H1 (cell line): ENCODE results near the gene AHDC1. TPM values are rescaled to one million over a fixed set of nuclear protein-coding genes. Genes with fewer than 3 reads are reported as not detected.

Experiments used
- CTCF ChIA-PET: fragments of 300-600 bp; sonication (Branson Sonifier 250); formaldehyde crosslinking; loops from one replicate; lab custom pipeline; 2021; ENCODE audit not compliant: partially characterized antibody; lab: Charles Lee
- POLR2A ChIA-PET: fragments of 300-600 bp; sonication (Branson Sonifier 250); formaldehyde crosslinking; loops from one replicate; lab custom pipeline; 2021; ENCODE audit warnings: inconsistent platforms; ENCODE audit not compliant: partially characterized antibody; lab: Charles Lee
- DNase-seq, 2 experiments: peaks; one replicate each; pipeline versions ENCODE4 v3.0.0 to v3.0.0-alpha.2; 2010 to 2022; ENCODE audit warnings: low spot score in 2 of 2, low read depth in 1 of 2, mixed read lengths in 1 of 2
- FAIRE-seq: peaks from 2 replicates; lab custom pipeline; 2011; peaks lifted over from hg19 to GRCh38; lab: Jason Lieb, UNC
- H2AFZ ChIP-seq: 2 replicates; pipeline ENCODE4 v1.8.1; 2012; ENCODE audit warnings: low read length, inconsistent platforms
- H2AK5ac ChIP-seq: 2 replicates; pipeline ENCODE4 v1.6.1; 2013; ENCODE audit warnings: low read depth, low read length
- H2BK120ac ChIP-seq: replicated peaks from 2 replicates; pipeline ENCODE3; 2013; ENCODE audit warnings: low read depth, low read length, inconsistent platforms
- H2BK12ac ChIP-seq: 2 replicates; pipeline ENCODE4 v1.6.1; 2013; ENCODE audit warnings: low read depth, low read length
- H2BK15ac ChIP-seq: 2 replicates; pipeline ENCODE4 v1.6.1; 2013; ENCODE audit warnings: low read length
- H2BK20ac ChIP-seq: 2 replicates; pipeline ENCODE4 v1.6.1; 2013; ENCODE audit warnings: low read length
- H2BK5ac ChIP-seq: 2 replicates; pipeline ENCODE4 v1.6.1; 2013; ENCODE audit warnings: low read depth, low read length
- H3K14ac ChIP-seq: 2 replicates; pipeline ENCODE4 v1.6.1; 2013; ENCODE audit warnings: inconsistent platforms; ENCODE audit not compliant: insufficient read length
- H3K18ac ChIP-seq: 2 replicates; pipeline ENCODE4 v1.6.1; 2013; ENCODE audit warnings: low read length; ENCODE audit errors: extremely low read depth
- H3K23ac ChIP-seq: 2 replicates; pipeline ENCODE4 v1.6.1; 2013; ENCODE audit warnings: inconsistent platforms; ENCODE audit not compliant: insufficient read length
- H3K23me2 ChIP-seq: 2 replicates; pipeline ENCODE4 v1.6.1; 2013; ENCODE audit warnings: low read depth, low read length
- H3K27ac ChIP-seq: 2 replicates; pipeline ENCODE4 v1.6.1; 2011; ENCODE audit warnings: low read depth, low read length, inconsistent platforms
- H3K27me3 ChIP-seq, 4 experiments: replicated peaks in 1 of 4; 1 replicate in 1 of 4; 2 replicates in 3 of 4; pipeline versions ENCODE4 v1.6.1 to v1.8.1; 2011 to 2013; ENCODE audit warnings: low read length in 3 of 4, mild to moderate bottlenecking in 3 of 4, inconsistent platforms in 2 of 4, mixed read lengths in 2 of 4, moderate library complexity in 1 of 4; ENCODE audit not compliant: control insufficient read depth in 3 of 4, insufficient read depth in 3 of 4; ENCODE audit errors: extremely low read depth in 1 of 4
- H3K36me3 ChIP-seq, 4 experiments: 2 replicates each; pipeline versions ENCODE4 v1.6.1 to v1.8.1; 2011 to 2013; ENCODE audit warnings: mild to moderate bottlenecking in 4 of 4, low read length in 3 of 4, moderate library complexity in 2 of 4, control low read depth in 1 of 4, inconsistent platforms in 1 of 4; ENCODE audit not compliant: insufficient read depth in 4 of 4, control insufficient read depth in 2 of 4
- H3K4ac ChIP-seq: replicated peaks from 2 replicates; pipeline ENCODE3; 2013; ENCODE audit warnings: low read length, low read depth, mixed read lengths, inconsistent platforms; ENCODE audit not compliant: insufficient read length
- H3K4me1 ChIP-seq, 4 experiments: replicated peaks in 1 of 4; 1 replicate in 1 of 4; 2 replicates in 3 of 4; pipeline versions ENCODE4 v1.6.1 to v1.8.1; 2011 to 2013; ENCODE audit warnings: low read length in 3 of 4, inconsistent platforms in 2 of 4, mixed read lengths in 1 of 4; ENCODE audit not compliant: insufficient read depth in 4 of 4, control insufficient read depth in 3 of 4
- H3K4me2 ChIP-seq, 2 experiments: 2 replicates each; pipeline versions ENCODE4 v1.6.1 to v1.8.1; 2011 to 2013; ENCODE audit warnings: low read depth in 2 of 2, low read length in 2 of 2, control low read depth in 1 of 2, inconsistent platforms in 1 of 2, mild to moderate bottlenecking in 1 of 2; ENCODE audit not compliant: insufficient read depth in 1 of 2
- H3K4me3 ChIP-seq, 4 experiments: fragments of 200-600, 300-600 bp in 1 of 4; sonication (generic), shearing (Covaris generic), sonication (Bioruptor Twin) in 1 of 4; 2 replicates each; pipeline versions ENCODE4 v1.5.1 to v1.8.1; 2011 to 2016; ENCODE audit warnings: low read length in 4 of 4, low read depth in 3 of 4, control low read depth in 2 of 4, inconsistent platforms in 2 of 4, mild to moderate bottlenecking in 2 of 4, mixed read lengths in 1 of 4, moderate library complexity in 1 of 4; ENCODE audit not compliant: insufficient read depth in 2 of 4; ENCODE audit errors: extremely low read depth in 1 of 4
- H3K56ac ChIP-seq: replicated peaks from 2 replicates; pipeline ENCODE3; 2013; ENCODE audit warnings: low read depth, mild to moderate bottlenecking, mixed read lengths, low read length, inconsistent platforms; ENCODE audit not compliant: insufficient read length
- H3K79me1 ChIP-seq: 2 replicates; pipeline ENCODE4 v1.6.1; 2013; ENCODE audit warnings: low read depth, low read length, control low read depth
- H3K79me2 ChIP-seq, 2 experiments: 2 replicates each; pipeline versions ENCODE4 v1.6.1 to v1.8.1; 2012 to 2013; ENCODE audit warnings: low read length in 2 of 2, mild to moderate bottlenecking in 2 of 2, inconsistent platforms in 1 of 2; ENCODE audit not compliant: insufficient read depth in 2 of 2, control insufficient read depth in 1 of 2
- H3K9ac ChIP-seq, 4 experiments: replicated peaks in 1 of 4; 1 replicate in 1 of 4; 2 replicates in 3 of 4; pipeline versions ENCODE4 v1.6.1 to v1.8.1; 2011 to 2013; ENCODE audit warnings: low read depth in 3 of 4, low read length in 3 of 4, control low read depth in 2 of 4, mild to moderate bottlenecking in 2 of 4, moderate library complexity in 2 of 4, inconsistent platforms in 1 of 4; ENCODE audit errors: extremely low read depth in 1 of 4
- H3K9me3 ChIP-seq, 2 experiments: 2 replicates each; pipeline versions ENCODE4 v1.6.1 to v1.8.1; 2012 to 2013; ENCODE audit warnings: mild to moderate bottlenecking in 2 of 2, moderate library complexity in 2 of 2, control low read depth in 1 of 2, inconsistent platforms in 1 of 2, low read depth in 1 of 2, low read length in 1 of 2, mixed read lengths in 1 of 2; ENCODE audit not compliant: insufficient read depth in 2 of 2
- H4K20me1 ChIP-seq, 2 experiments: replicated peaks in 1 of 2; 2 replicates each; pipeline versions ENCODE3 to v1.8.1; 2011 to 2013; ENCODE audit warnings: inconsistent platforms in 2 of 2, low read length in 2 of 2, mild to moderate bottlenecking in 1 of 2; ENCODE audit not compliant: insufficient read depth in 2 of 2, control insufficient read depth in 1 of 2
- H4K5ac ChIP-seq: 2 replicates; pipeline ENCODE4 v1.6.1; 2013; ENCODE audit warnings: low read length, low read depth, mixed read lengths, inconsistent platforms; ENCODE audit not compliant: insufficient read length
- H4K8ac ChIP-seq: 2 replicates; pipeline ENCODE4 v1.8.0; 2013; ENCODE audit warnings: mild to moderate bottlenecking, moderate library complexity, low read length, inconsistent platforms; ENCODE audit not compliant: insufficient read depth; ENCODE audit errors: extremely low read depth
- H4K91ac ChIP-seq: replicated peaks from 2 replicates; pipeline ENCODE3; 2013; ENCODE audit warnings: low read length, mixed read lengths, inconsistent platforms; ENCODE audit not compliant: insufficient read length
- KDM1A ChIP-seq: fragments of 200-600, 300-600 bp; sonication (generic); IDR thresholded peaks from 2 replicates; pipeline ENCODE4 v1.7.1; 2016; ENCODE audit warnings: mild to moderate bottlenecking, low read length, borderline replicate concordance
- KDM4A ChIP-seq: IDR thresholded peaks from one replicate; pipeline ENCODE4 v1.7.1; 2012; ENCODE audit warnings: low read depth, mild to moderate bottlenecking, moderate library complexity, low read length, inconsistent platforms; ENCODE audit not compliant: severe bottlenecking
- KDM5A ChIP-seq: fragments of 200-600 bp; IDR thresholded peaks from 2 replicates; pipeline ENCODE4 v1.7.1; 2012; ENCODE audit warnings: mild to moderate bottlenecking, low read length, inconsistent platforms, mixed read lengths
- WGBS, 2 experiments: shearing (Covaris generic) in 1 of 2; methylation state at CpG; one replicate each; pipeline versions ENCODE4 v1.1.6 to v1.1.7; 2013 to 2015; ENCODE audit warnings: low lambda C conversion rate in 2 of 2, mixed read lengths in 2 of 2, inconsistent platforms in 1 of 2, low coverage in 1 of 2, missing lambda C conversion rate in 1 of 2; ENCODE audit not compliant: insufficient replicate concordance in 2 of 2, insufficient coverage in 1 of 2, insufficient read length in 1 of 2; ENCODE audit errors: extremely low coverage in 1 of 2, missing lambda C conversion rate in 1 of 2; 5-methylcytosine and 5-hydroxymethylcytosine counted together
- polyA plus RNA-seq, 7 experiments: library from polyadenylated mRNA; depleted of rRNA in 3 of 7; stranded (reverse) in 5 of 7; unstranded in 2 of 7; fragments of >200 nt in 5 of 7; fragments of 200-250 nt in 2 of 7; gene quantifications; 1 replicate in 5 of 7; 2 replicates in 1 of 7; 4 replicates in 1 of 7; pipeline versions ENCODE4 v1.2.1 to v1.2.3, GENCODE V29; 2011 to 2013; ENCODE audit warnings: missing spikeins in 2 of 7, mixed read lengths in 2 of 7
- total RNA-seq: library from RNA; stranded (reverse); fragmentation: NEBNext Ultra II Directional; extraction: Animal tissue kit (Norgen Biotek cat#: 25700); gene quantifications from 2 replicates; pipeline ENCODE4 v1.2.1, GENCODE V29; 2021

AHDC1 gene
- total and polyA plus RNA-seq, 2 of the 8 experiments (the other 6 are each of a cell fraction or from before 2014, with no cell fraction given) = 4.4 to 35.1 TPM

- Histone ChIP-seq H3K4me2 (no peak overlapping the region), H2AFZ (no peak overlapping the region), H2BK20ac (no peak overlapping the region), H3K36me3 (no peaks in the 10 kb centered on the region), H2BK120ac (no peak overlapping the region), H3K14ac (no peak overlapping the region), H3K79me1 (no peaks in the 10 kb centered on the region), H4K20me1 (no peaks in the 10 kb centered on the region), H3K79me2 (no peaks in the 10 kb centered on the region), H3K56ac (no peak overlapping the region), H3K27me3 (no peaks in the 10 kb centered on the region), H3K4ac (no peak overlapping the region), H3K4me3 (no peak overlapping the region), H2BK12ac (no peak overlapping the region), H3K23ac (no peak overlapping the region), H2AK5ac (no peak overlapping the region), H3K27ac (no peak overlapping the region), H4K91ac (no peak overlapping the region), H4K8ac (no peak overlapping the region; the same call in 1 of the 2 replicates), H3K18ac (no peak overlapping the region), H3K23me2 (no peaks in the 10 kb centered on the region), H4K5ac (no peak overlapping the region), H3K9me3 (no peaks in the 10 kb centered on the region), H2BK5ac (no peak overlapping the region), H2BK15ac (no peak overlapping the region), H3K4me1 (peaks cover 0 to 14% (median 6%) of the 10 kb centered on the region in 4 experiments; a peak in 5 of 7 replicates), H3K9ac (no peak overlapping the region)
- FAIRE-seq (no peak), DNase-seq (no peak)
- ChIA-PET CTCF (interaction anchor here (0.6 to 7.1 kb wide), 15 partner anchors 10 to 103 kb away, joined by 3 to 48 read pairs (median 4); no protein-coding TSS in a partner anchor), POLR2A (interaction anchor here (1.4 to 2.2 kb wide), 2 partner anchors 21 to 52 kb away, joined by 3 to 10 read pairs; no protein-coding TSS in a partner anchor)
- WGBS, 2 experiments = 96% methylated on average over 6 of the region's 6 CpGs; no CpG with 5 or more reads in 1 of the 2 experiments
- TF ChIP-seq KDM5A = no peak
- no peak for TF ChIP-seq KDM4A
- TF ChIP-seq KDM1A = no peak
These were observed 97.2 kb downstream of the AHDC1 start for GRCh38 chr1:27506703-27507102.
